ENCODE results near the gene KIAA0753.

Gene KIAA0753

DNA sequence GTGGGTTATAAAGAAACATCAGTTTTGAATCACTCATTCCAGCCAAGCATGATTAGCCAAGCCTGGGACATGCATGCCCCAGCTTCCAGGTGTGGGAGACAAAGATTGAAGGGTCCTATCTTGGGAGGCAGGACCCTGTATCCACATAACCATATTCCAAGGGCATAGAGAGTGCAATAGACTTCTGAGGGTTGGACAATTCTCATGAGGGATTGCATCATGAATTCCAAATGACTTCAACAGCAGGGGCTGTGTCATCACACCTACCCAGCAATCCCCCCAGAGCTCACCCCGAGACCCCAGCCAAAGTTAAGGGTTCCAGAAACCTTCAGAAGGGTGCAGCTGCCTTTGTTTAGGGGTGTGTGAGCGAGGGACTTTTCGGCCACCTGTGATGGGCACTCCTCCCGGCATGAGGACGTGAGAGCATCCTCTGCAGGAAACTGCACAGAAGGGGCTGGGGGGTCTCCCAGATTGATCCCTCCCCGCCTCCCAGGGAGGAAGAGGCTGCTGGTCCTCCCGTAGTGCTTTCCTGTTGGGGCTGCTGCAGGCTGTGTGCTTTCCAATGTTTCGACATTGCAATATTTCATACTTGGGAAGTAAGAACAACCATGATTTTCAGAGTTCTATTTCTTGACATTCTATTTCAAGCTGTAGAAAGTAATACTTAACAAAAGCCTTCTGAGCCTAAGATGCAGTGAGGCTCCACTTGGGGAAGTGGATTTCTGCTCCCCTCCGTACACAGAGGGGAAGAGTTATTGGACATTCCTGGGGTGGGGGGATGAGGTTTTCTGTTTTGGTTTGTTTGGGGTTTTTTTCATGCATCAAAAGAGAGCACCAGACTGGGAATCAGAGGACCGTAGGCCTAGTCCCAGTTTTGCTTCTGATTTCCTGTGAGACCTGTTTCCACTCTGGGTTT lies 70.9 kb downstream of the KIAA0753 start:
- DNase-seq (ENCODE audit: low read depth in 2 of 2) = no peak

DNA sequence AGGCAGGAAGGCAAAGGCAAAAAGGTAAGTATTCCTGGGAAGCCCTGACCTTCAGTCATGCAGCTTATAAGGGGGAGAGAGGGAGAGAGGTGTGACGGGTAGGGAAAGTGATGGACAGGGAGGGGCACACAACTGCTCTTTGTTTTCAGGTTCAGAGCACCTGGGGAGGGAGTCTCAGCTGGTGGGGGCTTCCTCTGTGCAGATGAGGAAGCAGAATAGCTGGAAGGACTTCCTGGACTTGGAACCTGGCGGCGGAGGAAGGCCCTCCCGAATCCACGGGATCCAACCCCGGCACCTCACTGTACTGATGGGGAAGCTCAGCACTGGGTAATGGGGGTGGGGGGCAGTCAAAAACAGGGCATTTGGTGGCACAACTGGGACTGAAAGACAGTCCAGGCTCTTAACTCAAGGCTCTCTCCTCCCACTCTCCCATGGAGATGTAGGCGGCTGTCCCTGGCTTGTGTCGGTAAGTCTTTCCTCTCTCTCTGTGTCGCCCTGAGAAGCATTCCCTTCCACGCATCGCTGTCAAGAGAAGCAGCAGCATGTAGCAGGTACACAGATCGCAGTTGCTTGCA lies 72.2 kb downstream of the KIAA0753 start:
- no peak for DNase-seq (ENCODE audit: low read depth in 2 of 2)

DNA sequence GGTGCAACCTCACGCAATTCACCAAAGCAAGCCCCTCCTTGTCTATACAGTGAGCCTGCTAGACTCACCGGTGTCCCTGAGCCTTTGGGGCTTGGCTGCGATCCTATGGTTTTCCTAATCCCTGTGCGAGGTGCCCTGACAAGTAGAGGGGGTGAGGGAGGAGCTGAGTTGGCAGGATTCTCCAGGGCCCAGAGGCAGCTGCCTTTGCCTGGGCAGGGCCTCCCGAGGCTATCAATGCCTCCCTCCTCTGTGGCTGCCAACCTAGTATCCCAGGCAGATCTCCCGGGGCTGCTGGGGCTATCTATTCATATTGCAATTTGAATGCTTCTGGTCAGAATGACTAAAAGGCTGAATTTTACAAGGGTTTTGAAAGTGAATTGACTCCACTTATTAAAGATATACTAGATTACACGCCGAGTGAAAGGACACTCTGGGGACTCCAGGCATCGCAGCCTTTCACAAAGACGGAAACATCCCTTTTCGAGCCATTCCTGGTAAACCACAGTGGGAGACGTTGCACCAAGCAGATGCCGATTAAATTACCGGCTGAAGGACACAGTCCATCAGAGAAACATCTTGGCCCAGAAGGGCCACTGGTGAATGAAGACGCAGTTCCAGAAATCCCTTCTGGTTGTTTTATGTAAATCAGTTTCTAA lies 72.9 kb downstream of the KIAA0753 start:
- DNase-seq (ENCODE audit: low read depth in 2 of 2) = no peak

DNA sequence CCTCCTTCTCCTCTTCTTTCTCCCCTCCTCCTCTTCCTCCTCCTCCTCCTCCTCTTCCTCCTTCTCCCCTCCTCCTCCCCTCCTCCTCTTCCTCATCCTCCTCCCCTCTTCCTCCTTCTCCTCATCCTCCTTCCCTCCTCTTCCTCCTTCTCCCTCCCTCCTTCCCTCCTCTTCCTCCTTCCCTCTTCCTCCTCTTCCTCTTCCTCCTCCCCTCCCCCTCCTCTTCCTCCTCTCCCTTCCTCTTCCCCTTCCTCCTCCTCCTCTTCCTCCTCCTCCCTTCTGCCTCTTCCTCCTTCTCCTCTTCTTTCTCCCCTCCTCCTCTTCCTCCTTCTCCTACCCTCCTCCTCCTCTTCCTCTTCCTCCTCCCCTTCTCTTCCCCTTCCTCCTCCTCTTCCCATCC lies 79.1 kb downstream of the KIAA0753 start:
- DNase-seq (ENCODE audit: low read depth in 2 of 2) = no peak

DNA sequence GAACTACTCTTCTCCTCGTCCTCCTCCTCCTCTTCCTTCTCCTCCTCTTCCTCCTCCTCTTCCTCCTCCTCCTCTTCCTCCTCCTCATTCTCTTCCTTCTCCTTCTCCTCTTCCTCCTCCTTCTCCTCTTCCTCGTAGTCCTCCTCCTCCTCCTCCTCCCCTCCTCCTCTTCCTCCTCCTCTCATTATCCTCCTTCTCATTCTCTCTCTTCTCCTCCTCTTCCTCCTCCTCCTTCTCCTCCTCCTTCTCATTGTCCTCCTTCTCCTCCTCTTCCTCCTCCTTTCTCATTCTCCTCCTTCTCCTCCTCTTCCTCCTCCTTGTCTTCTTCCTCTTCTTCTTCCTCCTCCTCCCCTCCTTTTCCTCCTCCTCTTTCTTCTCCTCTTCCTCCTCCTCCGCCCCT lies 80.0 kb downstream of the KIAA0753 start:
- no peak for DNase-seq (ENCODE audit: low read depth in 2 of 2)

DNA sequence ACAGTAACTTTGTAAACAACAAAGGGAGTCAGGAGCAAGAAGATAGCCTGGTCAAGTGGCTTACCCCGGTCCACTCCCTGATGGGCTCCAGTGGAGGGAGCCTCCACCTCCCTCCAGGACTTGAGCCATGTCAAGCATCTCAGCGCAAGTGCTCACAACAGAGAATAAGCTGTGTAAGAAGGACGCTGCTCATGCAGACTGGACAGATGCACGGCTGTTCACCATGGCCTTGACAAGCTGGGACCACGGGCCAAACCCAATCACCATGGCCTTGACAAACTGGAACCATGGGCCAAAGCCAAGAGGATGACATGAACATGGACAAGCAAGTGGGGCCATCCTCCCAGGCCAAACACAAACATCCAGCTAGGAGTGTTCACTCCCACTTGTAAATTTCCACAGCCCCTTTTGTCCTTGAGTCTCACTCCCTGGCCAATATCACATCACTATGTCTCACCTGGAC lies 80.7 kb downstream of the KIAA0753 start:
- DNase-seq (ENCODE audit: low read depth in 2 of 2) = no peak

DNA sequence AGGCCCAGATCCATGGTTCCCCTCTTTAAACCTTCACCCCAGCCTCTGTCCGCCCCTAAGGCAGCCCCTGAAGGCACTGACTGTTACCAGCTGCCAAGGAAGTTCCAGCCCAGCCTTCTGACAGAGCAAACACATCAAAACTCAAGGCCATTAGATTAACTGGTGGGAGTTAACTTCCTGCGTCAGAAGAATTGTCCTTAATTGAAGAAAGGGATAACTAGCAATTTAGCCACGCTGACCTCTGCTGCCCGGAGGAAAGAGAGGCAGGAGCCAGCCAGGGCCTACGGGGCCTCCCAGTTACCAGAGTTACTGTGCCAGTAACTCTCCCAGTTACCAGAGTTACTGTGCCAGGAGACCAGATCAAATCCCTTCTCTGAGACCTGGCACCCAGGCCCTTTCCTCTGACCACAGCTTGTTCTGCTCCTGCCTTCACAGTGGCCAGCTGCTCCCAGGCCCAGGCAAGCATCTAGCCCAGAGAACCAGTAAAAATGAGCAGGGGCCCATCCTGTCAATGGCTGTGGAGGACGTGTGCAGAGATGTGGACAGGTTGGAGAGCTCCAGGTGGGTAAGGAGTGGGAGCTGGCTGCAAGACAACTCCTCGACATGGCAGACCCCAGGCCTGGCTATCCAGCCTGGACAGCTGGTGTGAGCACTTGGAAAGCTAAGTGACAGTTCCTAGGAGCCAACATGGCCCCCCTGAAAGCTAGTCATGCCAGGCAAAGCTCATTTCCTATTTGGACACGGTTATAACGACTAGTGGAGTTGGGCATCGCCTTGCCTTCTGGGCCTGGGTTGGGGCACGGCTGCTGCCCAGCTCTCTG lies 81.4 kb downstream of the KIAA0753 start:
- DNase-seq (ENCODE audit: low read depth in 2 of 2) = no peak

DNA sequence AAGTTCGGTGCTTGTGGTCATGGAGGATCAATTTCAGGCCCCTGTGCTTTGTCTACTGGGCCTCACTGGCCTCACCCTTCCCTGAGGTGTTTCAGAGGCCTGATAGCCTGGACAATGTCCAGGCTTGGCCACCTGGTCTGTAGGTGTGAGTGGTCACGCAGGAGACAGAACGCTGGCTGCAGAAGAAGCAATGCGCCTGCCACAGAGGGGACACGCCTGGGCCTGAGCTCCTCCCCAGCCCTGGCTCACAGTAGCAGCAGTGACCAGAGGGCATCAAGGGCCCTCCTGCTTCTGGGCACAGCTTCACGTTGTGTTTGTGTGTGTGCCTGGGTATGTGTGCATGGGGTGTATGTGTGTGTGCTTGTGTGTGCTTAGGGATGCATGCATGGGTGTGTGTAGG lies 82.2 kb downstream of the KIAA0753 start:
- no peak for DNase-seq (ENCODE audit: low read depth in 2 of 2)

DNA sequence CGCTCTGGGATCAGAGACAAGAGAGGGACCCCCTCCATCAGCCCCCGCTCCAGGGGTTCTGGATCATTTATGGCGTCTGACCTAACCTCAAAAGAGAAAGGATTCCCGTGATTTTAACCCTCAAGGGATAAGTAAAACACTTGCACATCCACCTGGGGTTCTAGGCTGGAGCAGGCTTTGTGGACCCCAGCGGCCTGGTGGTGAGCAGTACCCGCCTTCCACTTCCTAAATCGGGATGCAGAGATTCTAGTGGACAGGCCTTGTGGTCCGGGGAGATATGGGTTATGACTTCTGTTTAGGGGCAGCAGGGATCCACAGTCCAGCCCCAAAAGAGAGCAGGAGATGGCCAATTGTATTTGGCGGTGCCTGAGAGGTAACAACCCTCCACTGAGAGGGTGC lies 83.5 kb downstream of the KIAA0753 start:
- no peak for DNase-seq (ENCODE audit: low read depth in 2 of 2)

DNA sequence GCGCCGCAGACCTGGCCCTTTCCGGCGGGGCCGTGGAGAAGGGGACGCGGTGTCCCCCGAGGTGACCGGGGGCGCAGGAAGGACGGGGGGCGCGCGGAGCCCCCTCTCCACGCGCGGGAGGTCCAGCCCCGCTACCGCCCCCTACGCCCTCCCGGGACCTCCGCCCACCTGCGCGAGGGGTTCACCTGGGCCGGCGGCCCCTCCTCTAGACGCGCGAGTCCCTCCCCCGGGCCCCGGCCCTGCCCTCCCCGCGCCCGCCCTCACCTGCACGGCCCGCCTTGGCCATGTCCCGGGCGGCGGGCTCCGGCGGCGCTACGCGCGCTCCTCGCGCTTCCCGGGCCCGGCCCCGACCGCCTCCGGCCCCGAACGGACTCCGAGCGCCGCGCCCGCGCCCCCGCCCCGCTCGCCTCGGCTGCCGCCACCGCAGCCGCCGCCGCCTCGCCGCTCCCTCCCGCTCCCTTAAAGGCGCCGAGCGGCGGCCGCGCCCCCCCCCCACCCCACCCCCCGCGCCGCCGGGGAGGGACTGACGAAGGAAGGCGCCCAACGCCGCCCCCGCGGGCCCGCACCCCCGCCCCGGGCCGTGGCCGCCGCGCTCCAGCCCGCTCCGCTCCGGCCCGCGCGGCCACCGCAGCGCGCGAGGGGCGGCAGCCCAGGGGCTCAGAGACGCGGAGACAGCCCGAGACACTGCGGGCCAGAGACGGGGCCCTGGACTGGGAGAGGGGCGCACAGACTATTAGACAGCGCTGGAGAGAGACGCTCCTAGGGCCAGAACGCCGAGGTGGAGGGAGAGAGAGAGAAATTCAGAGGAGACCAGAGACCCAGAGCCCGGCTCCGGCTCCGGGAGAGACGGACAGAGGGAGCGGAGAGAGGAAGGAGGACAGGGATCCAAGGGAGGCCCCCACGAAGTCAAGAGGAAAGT lies 84.1 kb downstream of the KIAA0753 start, which contains the start of gene PITPNM3:
Gene PITPNM3 (minus strand): TSS at position 435 of the 919 bp plus-strand sequence. CDS start 149 bp downstream, at position 286.
- DNase-seq (ENCODE audit: low read depth in 2 of 2) = no peak

DNA sequence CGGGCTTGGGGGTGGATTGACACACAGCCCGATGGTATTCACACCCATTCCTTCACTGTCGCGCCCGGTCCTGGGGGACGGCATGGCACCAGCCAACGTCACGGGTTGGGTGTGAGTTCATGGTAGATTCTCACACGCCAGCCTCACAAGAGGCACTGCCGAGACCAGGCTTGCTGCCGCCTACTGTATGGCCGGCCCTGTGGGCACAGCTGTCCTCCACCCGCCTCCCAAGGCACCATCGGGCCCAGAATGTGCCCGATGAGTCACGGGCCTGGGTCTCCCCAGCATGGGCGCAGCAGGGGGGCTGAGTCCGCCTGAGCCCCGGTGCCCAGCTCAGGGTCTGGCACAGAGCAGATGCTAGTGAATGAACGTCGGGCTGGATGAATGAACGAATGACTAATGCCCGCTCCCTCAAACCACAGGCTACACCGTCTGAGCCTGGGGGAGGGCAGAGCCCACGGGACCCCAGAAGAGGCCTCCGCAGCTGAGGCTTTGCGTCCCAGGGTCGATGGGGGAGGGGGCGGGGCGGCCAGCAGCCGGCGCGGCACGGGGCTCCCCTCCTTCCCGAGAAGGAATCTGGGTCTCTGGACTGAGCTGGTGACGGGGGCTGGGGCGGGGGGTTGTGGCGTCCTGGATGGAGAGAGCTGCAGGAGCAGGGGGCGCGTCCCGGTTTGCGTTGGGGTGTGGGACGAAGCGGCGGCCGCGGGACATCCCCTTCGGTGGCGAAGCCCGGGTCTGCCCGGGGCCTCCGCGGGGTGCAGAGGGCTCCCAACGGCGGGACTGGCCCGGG lies 85.0 kb downstream of the KIAA0753 start:
- DNase-seq (ENCODE audit: low read depth in 2 of 2) = no peak

DNA sequence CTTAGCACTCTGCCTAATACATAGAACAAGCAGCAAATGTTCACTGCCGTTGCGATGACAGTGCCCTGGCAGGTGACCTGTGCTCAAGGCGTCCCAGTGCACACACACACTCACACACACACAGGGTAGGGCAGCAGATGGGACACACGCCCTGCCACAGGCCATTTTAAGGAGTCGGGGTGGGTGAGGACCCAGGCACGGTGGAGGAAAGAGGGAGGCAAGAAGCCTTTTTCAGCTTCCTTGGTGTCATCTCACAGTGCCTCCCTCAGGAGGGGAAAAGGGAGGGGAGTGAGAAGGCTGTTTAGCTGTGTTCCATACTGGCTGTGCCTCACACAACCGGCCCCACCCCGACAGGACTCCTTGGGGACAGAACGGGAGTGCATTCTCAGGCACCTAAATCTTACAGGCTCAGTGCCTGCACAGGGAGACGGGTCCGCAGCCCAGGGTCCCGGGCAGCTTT lies 85.6 kb downstream of the KIAA0753 start:
- DNase-seq (ENCODE audit: low read depth in 2 of 2) = no peak

DNA sequence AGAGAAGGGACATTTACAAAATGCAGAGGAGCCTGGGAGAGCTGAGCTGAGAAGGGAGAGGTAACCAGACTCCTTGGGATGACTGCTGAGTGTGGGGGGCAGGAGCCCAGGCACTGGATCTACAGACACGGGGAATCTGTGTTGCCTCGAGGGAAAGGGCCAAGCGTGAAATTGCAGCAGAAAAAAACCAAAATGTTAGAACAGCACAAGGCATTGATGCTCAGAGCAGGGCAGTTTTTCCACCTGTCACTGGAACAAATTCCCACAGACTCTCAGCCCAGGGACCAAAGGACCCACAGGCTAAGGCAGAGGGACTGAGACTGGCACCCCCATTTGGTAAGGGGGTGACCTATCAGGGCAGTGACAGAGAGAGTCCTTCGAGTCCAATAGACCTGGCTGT lies 86.2 kb downstream of the KIAA0753 start:
- no peak for DNase-seq (ENCODE audit: low read depth in 2 of 2)

DNA sequence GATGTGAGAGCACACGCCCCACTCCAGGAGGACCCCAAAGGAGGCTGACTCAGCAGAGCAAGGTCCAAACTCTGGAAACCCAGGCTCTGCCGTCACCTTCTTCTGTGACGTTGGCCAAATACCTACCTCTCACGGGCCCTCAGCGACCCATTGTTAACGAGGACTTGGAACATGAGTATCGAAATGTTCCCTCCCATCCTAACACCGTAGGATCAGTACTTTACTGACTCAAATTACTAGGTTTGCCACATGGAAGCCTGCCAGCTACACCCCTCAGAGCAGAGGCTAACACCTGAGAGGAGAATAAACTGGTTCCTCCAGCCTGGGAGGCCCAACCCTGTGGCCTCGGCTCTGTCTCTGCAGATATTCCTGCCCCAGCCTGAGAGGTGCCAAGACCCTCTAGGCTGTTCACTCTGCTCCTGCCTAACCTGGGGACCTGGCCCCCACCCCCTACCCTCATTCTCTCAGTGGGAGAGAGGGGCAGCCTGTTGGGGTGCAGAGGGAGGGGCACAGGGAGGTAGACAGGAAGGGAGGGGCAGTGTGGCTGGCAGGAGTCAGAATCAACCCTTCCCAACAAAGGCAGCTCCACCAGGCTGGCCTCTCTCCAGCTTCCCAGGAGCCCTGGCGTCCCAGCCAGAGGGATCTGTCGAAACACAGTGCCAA lies 88.5 kb downstream of the KIAA0753 start:
- DNase-seq (ENCODE audit: low read depth in 2 of 2) = no peak

DNA sequence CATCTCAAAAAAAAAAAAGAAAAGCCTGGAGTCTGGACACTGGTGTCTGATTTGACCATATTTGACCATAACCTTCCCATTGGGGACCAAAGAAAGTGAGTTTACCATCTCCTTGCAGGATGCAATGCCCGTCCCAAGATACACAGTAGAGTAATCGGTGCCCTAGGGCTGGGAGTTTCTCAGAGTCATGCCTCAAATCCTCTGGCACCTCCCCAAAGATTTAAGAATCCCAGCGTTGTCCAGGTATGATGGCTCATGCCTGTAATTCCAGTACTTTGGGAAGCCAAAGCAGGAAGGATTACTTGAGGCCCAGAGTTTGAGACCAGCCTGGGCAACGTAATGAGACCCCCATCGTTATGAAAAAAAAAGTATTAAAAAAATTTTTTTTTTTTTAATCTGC lies 89.2 kb downstream of the KIAA0753 start:
- no peak for DNase-seq (ENCODE audit: low read depth in 2 of 2)

DNA sequence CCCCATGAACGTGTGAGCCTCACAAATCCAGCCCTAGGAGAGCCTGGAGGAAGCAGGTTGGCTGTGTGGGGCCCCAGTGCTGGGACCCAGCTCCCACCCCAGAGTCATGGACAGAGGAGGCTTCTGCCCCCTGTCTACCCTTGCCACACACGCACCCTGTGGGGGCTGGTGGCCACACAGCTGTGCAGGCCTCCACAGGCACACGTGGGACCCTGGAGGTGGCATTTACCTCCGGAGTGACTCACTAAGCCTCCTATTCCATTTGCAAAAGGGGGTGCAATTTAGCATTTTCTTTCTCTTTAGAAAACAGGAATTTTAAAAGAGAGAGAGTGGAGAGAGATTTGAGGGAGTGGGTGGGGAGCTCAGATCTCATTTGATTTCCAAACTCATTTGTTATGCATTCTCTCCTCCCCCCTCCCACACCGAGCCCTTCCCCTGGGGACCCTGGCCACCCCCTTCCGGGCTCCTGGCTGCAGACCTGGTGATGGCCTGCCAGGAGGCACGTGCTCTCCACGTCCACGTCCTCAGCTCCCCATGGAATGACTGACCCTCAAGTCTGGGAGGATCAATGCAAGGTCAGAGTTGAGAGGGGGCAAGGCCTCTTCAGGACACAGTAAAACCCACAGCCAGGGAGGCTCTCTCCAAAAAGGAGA lies 91.0 kb downstream of the KIAA0753 start:
- no peak for DNase-seq (ENCODE audit: low read depth in 2 of 2)

DNA sequence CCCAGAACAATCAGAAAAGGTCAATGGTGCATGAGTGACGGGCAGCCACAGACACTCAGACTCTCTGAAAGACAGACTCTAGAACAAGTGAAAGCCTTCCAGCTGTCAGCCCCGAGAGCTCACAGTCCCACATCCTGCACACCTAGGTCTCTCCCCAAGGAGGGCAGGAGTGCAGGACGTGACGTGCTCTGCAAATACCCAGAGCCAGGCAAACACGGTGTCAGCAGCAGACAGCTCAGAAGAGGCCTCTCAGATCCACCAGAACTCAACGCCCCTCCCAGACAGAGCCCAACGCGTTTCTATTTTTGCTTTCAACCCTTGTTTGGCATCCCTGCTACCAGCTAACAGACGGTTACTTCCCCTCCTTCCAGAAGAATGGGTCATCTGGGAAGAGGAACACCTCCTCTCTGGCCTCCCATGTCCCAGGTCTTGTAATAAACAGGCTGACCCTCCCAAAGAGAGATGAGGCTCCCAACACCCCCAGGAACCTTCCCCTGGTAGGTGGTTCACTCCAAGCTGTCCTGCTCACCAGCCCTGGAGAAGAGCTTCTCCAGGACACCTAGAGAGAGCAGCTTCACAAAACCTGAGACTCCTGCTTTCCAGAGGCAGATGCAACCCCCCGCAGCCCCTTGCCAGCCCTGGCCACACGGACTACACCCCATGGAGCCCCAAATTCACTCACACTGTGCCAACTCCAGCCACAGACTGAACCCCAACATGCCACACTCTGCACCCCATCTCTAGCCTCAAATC lies 91.8 kb downstream of the KIAA0753 start:
- DNase-seq (ENCODE audit: low read depth in 2 of 2) = no peak

DNA sequence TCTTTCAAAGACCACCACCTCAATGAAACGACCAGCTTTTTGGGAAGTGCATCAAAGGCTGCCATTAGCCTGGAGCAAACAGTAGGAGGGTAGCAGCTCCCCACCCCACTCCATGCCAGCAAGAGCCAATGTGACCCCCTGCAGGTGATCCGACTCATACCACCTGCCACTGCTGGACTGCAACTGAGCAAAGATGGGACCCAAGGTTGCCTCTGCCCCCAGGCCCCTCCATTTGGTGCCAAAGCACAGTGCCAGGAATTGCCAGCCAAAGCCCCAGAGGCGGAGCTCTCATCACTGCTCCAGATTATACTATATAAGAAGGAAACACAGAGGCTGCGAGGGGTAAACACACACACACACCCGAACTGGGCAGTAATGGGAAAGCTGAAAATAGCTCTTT lies 92.5 kb downstream of the KIAA0753 start:
- no peak for DNase-seq (ENCODE audit: low read depth in 2 of 2)

All from fibroblast of skin of left biceps (primary cell).